Anterior cingulate cortex (tissue), 58 donors: ENCODE measurements around the gene SERPINB8.

Source experiments
- DNase-seq, 58 donors: peaks; one replicate each; lab custom pipeline; 2025; lab: John Stamatoyannopoulos, UW

The SERPINB8 gene

DNA sequence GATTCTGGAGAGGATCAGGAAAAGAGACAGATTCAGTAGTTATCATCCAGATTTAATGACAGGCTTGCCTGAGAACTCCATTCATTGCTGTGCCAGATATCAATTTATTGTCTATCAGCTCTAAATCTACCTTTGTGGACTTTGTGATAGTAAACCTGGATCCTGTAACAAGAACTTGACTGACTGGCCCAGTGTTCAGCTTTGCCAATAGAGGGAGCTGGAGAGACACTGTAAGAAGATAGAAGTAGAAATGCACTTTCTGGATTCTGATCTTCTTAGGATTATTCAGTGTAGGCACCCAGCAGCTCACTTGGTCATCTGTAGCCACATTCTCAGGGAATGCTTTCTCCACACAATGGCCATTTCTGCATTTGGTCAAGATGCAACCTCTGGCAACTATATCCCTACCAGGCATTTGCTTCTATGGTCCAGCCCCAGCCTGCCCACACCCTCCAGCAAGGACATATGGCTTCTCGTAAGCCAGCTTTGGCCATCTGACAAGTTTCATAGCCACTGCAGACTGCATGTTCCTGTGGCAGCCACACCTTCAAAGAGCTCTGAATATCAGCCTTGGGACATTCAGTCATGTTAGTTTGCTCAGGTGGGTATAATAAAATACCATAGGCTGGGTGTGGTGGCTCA is 6.1 kb upstream of the SERPINB8 start:
- DNase-seq = peak in 10 of 58 donors; percentile 2 to 49 (median 22)

DNA sequence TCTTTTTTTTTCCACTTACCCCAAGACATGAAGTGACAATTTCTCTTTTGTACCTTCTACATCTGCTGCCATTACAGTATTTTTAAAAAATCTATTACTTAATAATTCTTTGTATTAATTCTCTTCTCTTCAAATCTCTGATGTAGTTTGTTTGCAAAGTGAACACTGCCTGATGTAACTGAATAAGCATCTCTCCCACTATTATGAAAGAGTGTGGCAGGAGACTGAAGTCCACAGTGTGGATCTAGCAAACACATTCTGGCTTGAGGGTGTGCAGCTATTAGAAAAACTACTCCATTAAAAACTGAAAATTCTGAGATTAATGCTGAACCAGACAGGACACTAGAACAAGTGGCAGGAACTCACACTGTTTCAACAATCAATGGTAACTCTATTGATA is 5.0 kb upstream of the SERPINB8 start:
- DNase-seq = no peak

GRCh38 chr18:63965716-63966330 is 4.1 kb upstream of the SERPINB8 start:
- no peak for DNase-seq

GRCh38 chr18:63970809-63971205 is 926 bp downstream of the SERPINB8 start:
- DNase-seq = peak in 29 of 58 donors; percentile 27 to 72 (median 49)

GRCh38 chr18:63971320-63972001 is 1.6 kb downstream of the SERPINB8 start:
- DNase-seq = peak in 6 of 58 donors; percentile 7 to 56 (median 35)

GRCh38 chr18:63972002-63972376 is 2.1 kb downstream of the SERPINB8 start:
- no peak for DNase-seq

DNA sequence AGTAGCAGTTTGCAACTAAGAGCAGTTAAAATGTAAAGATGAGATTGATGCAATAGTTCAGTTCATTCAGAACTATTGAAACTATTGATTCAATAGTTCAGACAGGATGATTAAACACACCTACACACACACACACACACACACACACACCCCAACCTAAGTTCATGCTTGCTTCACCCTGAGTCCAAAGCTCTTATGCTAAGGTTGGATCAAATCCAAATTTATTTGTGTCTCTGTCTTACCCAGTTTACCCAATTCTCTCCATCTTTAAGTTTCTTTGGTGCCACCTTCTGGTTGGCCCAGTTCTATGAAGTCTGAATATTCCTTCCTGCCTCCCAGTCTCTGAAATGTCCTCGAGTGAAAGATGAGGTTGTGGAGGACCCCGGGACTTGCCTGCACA is 5.1 kb downstream of the SERPINB8 start:
- DNase-seq = peak in 2 of 58 donors; percentile 3 to 6

DNA sequence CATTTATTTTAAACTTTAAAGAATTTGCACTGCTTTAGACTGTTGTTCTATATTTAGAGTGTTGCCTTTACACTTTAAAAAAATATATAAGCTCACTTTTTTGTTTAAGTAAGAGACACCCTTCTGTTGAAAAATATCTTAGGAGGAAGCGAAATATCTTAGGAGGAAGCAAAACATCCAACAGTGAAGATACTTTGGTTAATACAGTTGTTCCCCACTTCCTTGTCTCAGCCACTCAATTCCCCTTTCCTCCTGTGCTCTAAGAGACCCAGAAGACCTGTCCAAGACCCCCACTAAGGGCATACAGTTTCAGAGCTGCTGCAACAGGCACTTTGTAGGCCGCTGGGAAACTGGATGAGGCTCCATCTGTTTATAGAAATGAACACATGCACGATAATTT is 5.7 kb downstream of the SERPINB8 start:
- DNase-seq = peak in 3 of 58 donors; percentile 1 to 9 (median 8)

- no peak for DNase-seq
Measured at GRCh38 chr18:63977040-63977439, 7.2 kb downstream of the SERPINB8 start.

DNA sequence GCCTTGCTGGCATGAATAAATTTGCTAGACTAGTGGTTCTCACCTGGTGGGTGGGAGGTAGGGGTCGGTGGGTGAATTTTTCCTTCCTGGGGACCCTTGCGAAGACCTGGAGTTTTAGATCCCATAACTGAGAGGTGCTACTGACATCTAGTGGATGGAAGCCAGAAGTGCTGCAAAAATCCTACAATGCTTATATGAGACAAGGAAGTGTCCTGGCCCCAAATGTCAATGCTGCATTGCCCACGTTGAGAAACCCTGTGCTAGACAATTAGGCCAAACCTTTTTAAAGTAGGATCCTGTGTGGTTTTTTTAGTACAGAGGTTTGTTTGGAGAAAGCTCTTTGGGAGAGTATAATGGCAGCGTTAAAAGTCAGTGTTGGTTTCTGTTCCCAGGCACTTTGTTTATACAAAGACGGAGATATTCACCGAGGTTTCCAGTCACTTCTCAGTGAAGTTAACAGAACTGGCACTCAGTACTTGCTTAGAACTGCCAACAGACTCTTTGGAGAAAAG is 9.6 kb downstream of the SERPINB8 start:
- DNase-seq = peak in 29 of 58 donors; percentile 3 to 53 (median 28)

GRCh38 chr18:63980027-63980426 is 10.1 kb downstream of the SERPINB8 start:
- DNase-seq = no peak

DNA sequence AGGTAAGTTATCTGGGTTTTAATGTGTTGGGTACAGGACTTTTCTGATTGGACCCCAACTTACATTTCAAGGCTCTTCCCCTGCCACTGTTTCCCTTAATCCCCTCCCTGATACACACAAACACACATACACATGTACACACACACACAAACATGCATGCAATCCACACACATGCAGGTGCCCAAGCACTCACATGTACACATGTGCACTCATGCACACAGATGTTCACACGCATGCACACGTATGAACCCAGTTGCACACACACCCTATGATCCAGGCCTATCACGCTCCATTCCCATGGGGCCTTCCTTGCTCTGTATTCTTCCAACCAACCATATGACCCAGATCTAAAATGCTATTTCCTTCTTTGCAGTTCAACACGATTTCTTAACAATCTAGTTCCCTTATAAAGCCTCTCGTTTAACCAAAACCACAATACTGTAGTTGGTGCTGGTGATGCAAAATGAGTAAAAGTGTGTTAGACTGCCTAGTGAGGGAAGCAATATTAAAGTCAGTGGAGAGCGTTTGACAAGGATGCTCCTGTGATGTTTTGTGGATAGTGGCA is 11.1 kb downstream of the SERPINB8 start:
- no peak for DNase-seq

DNA sequence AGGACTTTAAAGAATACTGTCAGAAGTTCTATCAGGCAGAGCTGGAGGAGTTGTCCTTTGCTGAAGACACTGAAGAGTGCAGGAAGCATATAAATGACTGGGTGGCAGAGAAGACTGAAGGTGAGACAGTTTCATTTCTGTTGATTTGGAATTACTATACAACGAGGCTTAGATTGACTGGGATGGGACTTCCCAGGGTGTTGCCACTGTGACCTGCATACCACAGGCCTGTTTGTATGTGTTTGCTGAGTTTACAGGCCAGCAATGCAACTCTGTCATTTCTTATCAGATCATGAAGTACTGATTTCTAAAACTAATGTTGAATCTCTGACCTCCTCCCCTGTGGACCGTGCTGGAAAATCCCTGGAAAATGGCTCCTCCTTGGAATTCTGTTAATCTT is 11.8 kb downstream of the SERPINB8 start:
- DNase-seq = no peak

DNA sequence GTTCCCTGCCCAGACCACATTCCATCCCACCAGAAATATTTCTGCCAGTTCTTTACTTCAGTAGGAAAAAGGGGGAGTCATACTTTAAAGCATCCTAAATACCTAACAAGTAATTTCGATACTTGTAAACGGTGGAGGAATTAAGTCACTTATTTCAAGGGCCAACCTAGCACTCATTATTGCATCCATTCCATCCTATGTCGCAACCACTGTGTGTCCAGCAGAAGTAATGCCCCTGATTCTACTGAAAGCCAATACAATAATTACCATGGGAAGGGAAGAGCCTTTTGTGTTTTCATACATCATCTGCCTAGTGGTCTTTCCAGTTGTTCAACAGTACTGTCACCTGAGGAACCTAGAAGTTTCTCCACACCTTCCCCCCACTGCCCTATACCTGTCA is 12.5 kb downstream of the SERPINB8 start:
- DNase-seq = no peak

GRCh38 chr18:63986885-63987284 is 17.0 kb downstream of the SERPINB8 start:
- DNase-seq = no peak

DNA sequence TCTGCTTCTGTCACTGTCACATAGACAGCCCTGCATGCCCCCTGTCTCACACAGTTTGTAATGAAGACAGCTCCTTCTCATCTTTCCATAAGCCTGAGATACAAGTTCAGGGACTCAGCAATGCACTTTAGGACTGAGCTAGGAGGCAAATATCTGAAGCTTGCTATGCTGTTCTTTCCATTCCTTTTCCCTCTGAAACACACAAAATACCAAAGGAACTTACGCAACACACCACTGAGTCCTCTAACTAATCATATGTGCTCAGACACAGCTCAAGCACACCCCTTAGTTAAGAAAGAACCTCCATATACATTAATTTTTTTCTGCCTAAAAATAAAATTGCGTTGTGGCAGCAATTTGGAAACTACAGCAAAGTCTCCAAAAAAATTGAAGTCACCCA is 17.9 kb downstream of the SERPINB8 start:
- no peak for DNase-seq

- no peak for DNase-seq
Measured at GRCh38 chr18:63992751-63993150, 22.9 kb downstream of the SERPINB8 start.

DNA sequence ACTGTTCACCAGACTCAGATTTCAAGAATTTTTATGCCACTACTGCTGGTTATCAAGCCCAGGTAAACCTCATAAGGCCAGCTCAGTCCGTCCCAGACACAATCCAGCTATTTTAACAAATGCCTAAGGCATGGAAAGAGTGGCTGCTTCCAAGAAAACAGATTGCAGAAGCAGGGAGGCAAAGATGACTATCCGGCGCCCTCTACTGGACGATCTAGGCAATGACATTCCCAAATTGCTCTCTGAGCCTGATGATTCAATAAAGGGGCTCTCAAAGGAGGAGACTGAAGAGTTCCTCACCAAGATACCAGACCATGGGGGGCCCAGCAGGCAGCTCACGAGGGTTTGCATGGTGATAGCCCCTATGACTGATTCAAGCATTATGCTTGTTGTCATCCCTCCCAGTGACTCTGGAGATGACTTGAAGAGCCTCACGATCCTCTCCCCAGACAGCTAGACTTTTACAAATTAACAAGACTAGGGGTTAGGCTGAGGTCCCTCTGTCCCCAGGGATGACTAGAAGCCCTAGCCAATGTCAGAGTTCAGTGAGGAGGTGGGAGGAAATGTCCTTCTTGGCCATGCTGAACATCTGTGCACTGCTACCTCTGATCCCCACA is 25.0 kb downstream of the SERPINB8 start:
- peak in 35 of 58 donors; percentile 1 to 56 (median 18) for DNase-seq

DNA sequence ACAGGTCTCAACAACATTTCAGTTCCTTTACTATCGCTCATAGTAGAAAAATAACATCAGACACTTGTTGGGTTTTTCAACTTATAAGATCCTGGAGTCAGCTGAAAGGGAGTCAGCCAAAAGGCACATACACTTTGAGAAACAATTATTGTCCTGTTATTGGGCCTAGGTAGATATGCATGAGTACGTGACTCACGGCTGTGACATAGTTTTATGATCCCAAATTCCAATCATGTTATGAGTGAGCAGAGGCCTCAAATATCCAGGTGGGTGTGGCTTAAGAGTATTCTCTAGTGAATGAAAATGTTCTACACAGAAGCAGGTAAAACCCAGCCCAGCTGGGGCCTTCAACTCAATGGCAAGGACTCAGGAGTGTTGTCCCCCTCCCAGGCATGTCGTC is 27.2 kb downstream of the SERPINB8 start:
- DNase-seq = no peak

GRCh38 chr18:63997606-63998005 is 27.7 kb downstream of the SERPINB8 start:
- DNase-seq = no peak

- no peak for DNase-seq
Measured at GRCh38 chr18:63999871-64000270, 30.0 kb downstream of the SERPINB8 start.
